Epithelial cell of proximal tubule (primary cell): ENCODE measurements around the gene CARD10. TPM values are rescaled to one million over a fixed set of nuclear protein-coding genes. Genes with fewer than 3 reads are reported as not detected.

Source experiments
- DNase-seq: peaks from one replicate; pipeline ENCODE4 v3.0.0-alpha.2; 2011; ENCODE audit warnings: low read depth
- H3K4me3 ChIP-seq: 2 replicates; pipeline ENCODE4 v1.5.1; 2011; ENCODE audit warnings: low read depth, mild to moderate bottlenecking, low read length
- CTCF ChIP-seq: conservative IDR thresholded peaks from 2 replicates; pipeline ENCODE4 v1.5.1; 2012; ENCODE audit warnings: low read depth, mild to moderate bottlenecking, low read length
- total RNA-seq: library from RNA; depleted of rRNA; stranded (reverse); fragments of >200 nt; gene quantifications from 2 replicates; pipeline ENCODE4 v1.2.3, GENCODE V29; 2015

The CARD10 gene
- total RNA-seq, 1 donor from 2014 or later = 63.8 TPM

- peak overlapping the region; percentile 31 for H3K4me3 ChIP-seq
- no peak for TF ChIP-seq CTCF
- peak; percentile 95 for DNase-seq
Measured at GRCh38 chr22:37501610-37502341, 17.4 kb downstream of the CARD10 start.

GRCh38 chr22:37500745-37501609 lies 18.2 kb downstream of the CARD10 start:
- no peak for TF ChIP-seq CTCF
- H3K4me3 ChIP-seq = peak overlapping the region; percentile 31
- no peak for DNase-seq

- no peak for DNase-seq
- TF ChIP-seq CTCF = no peak
- H3K4me3 ChIP-seq = no peak overlapping the region
Measured at GRCh38 chr22:37499789-37500540, 19.2 kb downstream of the CARD10 start.

- no peak overlapping the region for H3K4me3 ChIP-seq
- no peak for TF ChIP-seq CTCF
- DNase-seq = no peak
Measured at GRCh38 chr22:37499027-37499707, 20.0 kb downstream of the CARD10 start.

GRCh38 chr22:37498289-37498909 lies 20.8 kb downstream of the CARD10 start:
- DNase-seq = no peak
- H3K4me3 ChIP-seq = no peak overlapping the region
- peak; percentile 52 for TF ChIP-seq CTCF

GRCh38 chr22:37497062-37497599 lies 22.1 kb downstream of the CARD10 start:
- peak; percentile 94 for DNase-seq
- peak overlapping the region; percentile 11 for H3K4me3 ChIP-seq
- TF ChIP-seq CTCF = no peak
